ENCODE measurements around the gene MMP15.

The MMP15 gene

DNA sequence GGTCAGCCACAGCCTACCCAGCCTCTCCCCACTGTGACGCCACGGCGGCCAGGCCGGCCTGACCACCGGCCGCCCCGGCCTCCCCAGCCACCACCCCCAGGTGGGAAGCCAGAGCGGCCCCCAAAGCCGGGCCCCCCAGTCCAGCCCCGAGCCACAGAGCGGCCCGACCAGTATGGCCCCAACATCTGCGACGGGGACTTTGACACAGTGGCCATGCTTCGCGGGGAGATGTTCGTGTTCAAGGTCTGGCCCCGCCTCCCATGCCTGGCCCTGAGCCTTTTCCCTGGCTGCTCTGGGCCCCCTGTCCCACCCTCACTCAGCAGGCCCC is 16.0 kb downstream of the MMP15 start:
- no peaks in the 10 kb centered on the region for H3K9me3 Mint-ChIP-seq
- no peak for DNase-seq (ENCODE audit: low spot score)
- H3K36me3 Mint-ChIP-seq (ENCODE audit: low read depth): no peaks in the 10 kb centered on the region
- H3K4me1 Mint-ChIP-seq (ENCODE audit: low read depth): no peaks in the 10 kb centered on the region
- no peak overlapping the region for H3K4me3 Mint-ChIP-seq
- no peak overlapping the region for H3K27ac Mint-ChIP-seq
- H3K27me3 Mint-ChIP-seq (ENCODE audit: low read depth): no peaks in the 10 kb centered on the region

DNA sequence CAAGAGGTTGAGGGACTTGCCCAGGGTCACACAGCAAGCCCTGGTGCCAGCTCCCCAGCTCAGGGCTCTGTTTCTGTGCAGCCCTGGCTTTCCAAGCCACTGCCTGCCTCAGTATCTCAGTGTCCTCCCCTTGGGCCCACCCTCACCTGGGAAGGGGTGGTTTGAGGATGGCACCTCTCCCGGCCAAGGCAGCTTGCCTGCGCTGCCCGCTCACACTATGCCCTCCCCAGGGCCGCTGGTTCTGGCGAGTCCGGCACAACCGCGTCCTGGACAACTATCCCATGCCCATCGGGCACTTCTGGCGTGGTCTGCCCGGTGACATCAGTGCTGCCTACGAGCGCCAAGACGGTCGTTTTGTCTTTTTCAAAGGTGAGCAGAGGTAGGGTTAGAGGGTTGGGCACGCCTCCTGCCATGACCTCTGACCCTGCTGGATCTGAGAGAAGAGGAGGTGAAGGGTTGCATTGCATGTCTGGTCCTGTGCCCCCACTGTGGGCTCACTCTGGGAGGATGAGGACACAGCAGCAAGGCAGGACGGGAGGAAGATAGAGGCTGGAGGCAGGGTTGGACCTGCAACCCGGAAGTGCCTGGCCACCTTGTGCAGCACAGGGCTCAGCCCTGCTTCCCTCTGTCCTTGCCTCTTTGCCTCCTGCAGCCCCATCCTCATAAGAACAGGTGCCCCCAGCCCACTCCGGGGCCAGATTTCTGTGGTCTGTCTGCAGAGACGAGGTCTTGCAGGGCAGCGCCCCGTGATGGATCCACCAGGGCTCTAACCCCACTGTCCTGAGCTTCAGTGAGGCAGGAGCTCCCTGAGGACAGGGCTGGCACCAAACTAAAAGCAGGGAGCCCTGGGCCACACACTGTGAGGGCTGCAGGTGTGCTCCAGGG is 16.7 kb downstream of the MMP15 start:
- DNase-seq (ENCODE audit: low spot score): no peak
- Mint-ChIP-seq H3K27me3 (ENCODE audit: low read depth) (no peaks in the 10 kb centered on the region), H3K4me1 (ENCODE audit: low read depth) (no peaks in the 10 kb centered on the region), H3K36me3 (ENCODE audit: low read depth) (no peaks in the 10 kb centered on the region), H3K4me3 (no peak overlapping the region), H3K27ac (no peak overlapping the region), H3K9me3 (no peaks in the 10 kb centered on the region)

DNA sequence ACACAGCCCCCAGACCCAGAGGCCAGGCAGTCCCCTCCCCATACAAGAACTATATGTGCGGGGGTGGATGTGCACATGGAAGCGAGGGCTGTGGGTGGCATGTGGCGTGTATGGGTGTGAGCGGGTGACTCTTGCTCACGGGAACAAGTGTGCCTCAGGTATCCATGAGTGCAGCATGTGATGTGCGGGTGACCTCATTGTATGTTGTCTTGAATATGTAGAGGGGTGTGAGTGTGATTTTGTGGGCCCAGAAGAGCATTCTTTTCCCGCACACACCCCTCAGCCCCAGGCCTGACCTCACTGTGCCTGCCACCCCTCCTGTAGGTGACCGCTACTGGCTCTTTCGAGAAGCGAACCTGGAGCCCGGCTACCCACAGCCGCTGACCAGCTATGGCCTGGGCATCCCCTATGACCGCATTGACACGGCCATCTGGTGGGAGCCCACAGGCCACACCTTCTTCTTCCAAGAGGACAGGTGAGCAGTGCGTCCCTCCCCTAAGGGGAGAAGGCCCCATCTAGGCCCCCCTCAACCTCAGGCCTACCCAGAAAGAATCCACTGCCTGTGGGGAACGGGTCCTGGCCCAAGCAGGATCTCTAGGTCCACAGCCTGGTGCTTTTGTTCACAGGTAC is 17.4 kb downstream of the MMP15 start:
- no peak for DNase-seq (ENCODE audit: low spot score)
- no peaks in the 10 kb centered on the region for H3K9me3 Mint-ChIP-seq
- no peaks in the 10 kb centered on the region for H3K36me3 Mint-ChIP-seq (ENCODE audit: low read depth)
- no peak overlapping the region for H3K27ac Mint-ChIP-seq
- H3K27me3 Mint-ChIP-seq (ENCODE audit: low read depth): no peaks in the 10 kb centered on the region
- H3K4me1 Mint-ChIP-seq (ENCODE audit: low read depth): no peaks in the 10 kb centered on the region
- H3K4me3 Mint-ChIP-seq: no peak overlapping the region

DNA sequence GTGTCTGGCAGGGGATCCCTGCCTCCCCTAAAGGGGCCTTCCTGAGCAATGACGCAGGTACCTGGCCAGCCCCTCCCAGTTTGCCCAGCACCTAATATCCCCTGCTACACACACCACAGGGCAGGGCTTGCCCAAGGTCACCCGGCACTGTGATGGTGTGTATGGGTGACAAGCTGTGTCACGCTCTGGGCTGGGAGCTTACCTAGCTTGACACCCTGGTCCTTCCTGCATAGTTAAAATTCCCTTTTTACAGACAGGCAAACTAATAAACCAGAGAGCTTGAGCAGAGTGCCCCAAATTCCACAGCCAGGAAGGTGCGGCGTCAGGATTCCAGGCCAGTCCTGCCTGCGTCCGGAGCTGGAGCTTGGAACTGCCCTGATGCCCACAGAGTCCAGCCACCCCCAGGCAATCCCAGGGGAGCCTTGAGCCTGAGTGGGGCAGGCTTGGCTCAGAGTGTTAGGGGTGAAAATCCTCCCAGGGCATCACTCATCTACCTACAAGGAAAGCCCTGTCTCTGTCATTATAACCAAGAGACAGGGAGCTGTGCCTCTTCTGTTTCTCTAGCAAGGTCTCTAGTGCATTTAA is 18.1 kb downstream of the MMP15 start:
- Mint-ChIP-seq H3K27ac (no peak overlapping the region), H3K9me3 (no peaks in the 10 kb centered on the region), H3K4me3 (no peak overlapping the region), H3K4me1 (ENCODE audit: low read depth) (no peaks in the 10 kb centered on the region), H3K36me3 (ENCODE audit: low read depth) (no peaks in the 10 kb centered on the region), H3K27me3 (ENCODE audit: low read depth) (no peaks in the 10 kb centered on the region)
- no peak for DNase-seq (ENCODE audit: low spot score)

DNA sequence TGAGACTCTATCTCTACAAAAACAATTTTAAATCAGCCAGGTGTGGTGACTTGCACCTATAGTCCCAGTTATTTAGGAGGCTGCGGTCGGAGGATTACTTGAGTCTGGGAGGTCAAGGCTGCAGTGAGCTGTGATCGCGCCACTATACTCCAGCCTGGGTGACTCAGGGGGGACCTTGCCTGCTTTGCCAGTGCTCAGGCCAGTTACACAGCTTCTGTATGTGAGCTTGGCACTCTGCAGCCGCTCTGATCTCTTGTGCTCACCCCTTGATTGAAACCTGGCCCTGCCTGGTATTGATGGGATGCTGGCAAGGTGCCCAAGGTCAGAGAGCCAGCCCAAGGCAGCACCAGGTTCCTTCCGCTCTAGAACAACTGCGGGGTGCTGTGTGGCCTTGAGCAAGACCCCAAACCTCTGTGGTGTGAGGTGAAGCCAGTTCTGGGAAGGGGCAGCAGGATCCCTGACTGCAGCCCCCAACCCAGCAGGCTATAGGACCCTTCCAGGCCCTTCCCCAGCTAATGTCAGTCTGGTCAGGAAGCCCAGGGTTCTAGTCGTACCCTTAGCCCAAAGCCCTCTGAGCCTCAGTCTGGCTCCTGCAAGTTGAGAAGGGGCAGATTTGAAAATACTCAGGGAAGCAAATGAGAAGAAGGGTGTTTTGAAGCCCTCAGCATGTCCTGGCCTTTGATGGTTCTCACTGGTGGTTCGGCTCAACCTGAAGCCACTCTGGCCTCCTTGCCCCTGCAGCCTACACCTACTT is 18.9 kb downstream of the MMP15 start:
- Mint-ChIP-seq H3K36me3 (ENCODE audit: low read depth) (no peaks in the 10 kb centered on the region), H3K27ac (no peak overlapping the region), H3K4me3 (no peak overlapping the region), H3K9me3 (no peaks in the 10 kb centered on the region), H3K4me1 (ENCODE audit: low read depth) (no peaks in the 10 kb centered on the region), H3K27me3 (ENCODE audit: low read depth) (no peaks in the 10 kb centered on the region)
- DNase-seq (ENCODE audit: low spot score): no peak

DNA sequence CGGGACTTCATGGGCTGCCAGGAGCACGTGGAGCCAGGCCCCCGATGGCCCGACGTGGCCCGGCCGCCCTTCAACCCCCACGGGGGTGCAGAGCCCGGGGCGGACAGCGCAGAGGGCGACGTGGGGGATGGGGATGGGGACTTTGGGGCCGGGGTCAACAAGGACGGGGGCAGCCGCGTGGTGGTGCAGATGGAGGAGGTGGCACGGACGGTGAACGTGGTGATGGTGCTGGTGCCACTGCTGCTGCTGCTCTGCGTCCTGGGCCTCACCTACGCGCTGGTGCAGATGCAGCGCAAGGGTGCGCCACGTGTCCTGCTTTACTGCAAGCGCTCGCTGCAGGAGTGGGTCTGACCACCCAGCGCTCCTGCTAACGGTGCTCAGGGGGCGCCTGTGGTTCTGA is 19.5 kb downstream of the MMP15 start:
- Mint-ChIP-seq H3K27me3 (ENCODE audit: low read depth) (no peaks in the 10 kb centered on the region), H3K4me1 (ENCODE audit: low read depth) (no peaks in the 10 kb centered on the region), H3K9me3 (no peaks in the 10 kb centered on the region), H3K27ac (no peak overlapping the region), H3K36me3 (ENCODE audit: low read depth) (no peaks in the 10 kb centered on the region), H3K4me3 (no peak overlapping the region)
- no peak for DNase-seq (ENCODE audit: low spot score)

DNA sequence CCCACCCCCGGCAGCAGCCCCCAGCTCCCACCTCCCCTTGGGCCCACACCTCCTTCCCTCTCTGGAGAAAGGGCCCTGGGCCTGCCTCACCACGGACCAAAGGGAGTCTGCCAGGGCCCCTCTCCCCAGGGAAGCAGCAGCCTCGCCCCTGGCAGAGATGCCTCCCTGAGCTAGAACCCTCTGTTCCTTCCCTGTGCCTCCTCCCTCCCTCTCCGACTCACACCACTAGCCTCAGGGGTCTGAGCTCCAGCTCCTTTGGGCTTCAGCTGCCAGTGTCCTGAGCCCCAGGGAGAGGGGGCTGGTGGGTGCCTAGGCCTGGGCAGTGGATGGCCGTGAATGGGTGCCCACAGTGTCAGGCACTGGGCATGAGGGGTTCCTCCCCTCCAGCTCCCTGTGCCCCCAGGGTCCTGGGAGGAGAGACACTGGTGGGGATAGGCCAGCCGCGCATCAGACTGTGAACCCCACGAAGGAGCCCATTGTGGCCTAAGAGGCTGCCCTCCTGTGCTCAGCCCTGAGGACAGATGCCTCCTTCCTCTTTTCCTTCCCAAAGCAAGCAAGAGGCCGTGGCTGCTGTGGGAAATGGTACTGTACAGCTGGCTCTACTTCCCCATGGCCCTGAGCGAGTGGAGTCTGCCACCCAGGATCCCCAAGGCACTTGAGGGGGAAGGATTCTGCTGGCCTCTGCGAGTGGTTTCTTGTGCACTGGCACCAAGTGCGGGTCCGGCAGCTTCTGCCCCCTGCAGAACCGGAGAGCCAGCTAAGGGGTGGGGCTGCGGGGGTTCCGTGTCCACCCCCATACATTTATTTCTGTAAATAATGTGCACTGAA is 20.7 kb downstream of the MMP15 start:
- Mint-ChIP-seq H3K4me3 (no peak overlapping the region), H3K4me1 (ENCODE audit: low read depth) (no peaks in the 10 kb centered on the region), H3K9me3 (no peaks in the 10 kb centered on the region), H3K36me3 (ENCODE audit: low read depth) (no peaks in the 10 kb centered on the region), H3K27me3 (ENCODE audit: low read depth) (no peaks in the 10 kb centered on the region), H3K27ac (no peak overlapping the region)
- DNase-seq (ENCODE audit: low spot score): no peak

DNA sequence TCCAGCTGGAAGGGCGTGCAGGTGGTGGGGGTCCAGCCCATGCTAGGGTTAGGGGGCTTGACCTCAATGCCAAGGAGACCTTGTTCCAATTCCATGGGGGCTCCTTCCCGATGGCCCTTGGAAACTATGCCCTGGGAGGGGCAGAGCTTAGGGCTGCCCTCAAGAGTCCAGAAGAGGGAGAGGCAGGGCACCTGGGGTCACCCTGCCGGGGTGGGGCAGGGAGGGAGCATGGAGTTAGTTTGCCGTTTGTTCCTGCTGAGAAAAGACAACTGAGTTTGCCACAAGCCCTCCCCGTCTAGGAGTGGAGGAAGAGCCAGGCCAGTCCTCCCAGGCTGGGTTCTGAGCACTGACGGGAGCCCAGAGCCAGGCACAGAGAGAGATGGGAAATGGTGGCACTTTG is 21.4 kb downstream of the MMP15 start:
- no peak for DNase-seq (ENCODE audit: low spot score)
- Mint-ChIP-seq H3K36me3 (ENCODE audit: low read depth) (no peaks in the 10 kb centered on the region), H3K9me3 (no peaks in the 10 kb centered on the region), H3K4me1 (ENCODE audit: low read depth) (no peaks in the 10 kb centered on the region), H3K4me3 (no peak overlapping the region), H3K27me3 (ENCODE audit: low read depth) (no peaks in the 10 kb centered on the region), H3K27ac (no peak overlapping the region)

DNA sequence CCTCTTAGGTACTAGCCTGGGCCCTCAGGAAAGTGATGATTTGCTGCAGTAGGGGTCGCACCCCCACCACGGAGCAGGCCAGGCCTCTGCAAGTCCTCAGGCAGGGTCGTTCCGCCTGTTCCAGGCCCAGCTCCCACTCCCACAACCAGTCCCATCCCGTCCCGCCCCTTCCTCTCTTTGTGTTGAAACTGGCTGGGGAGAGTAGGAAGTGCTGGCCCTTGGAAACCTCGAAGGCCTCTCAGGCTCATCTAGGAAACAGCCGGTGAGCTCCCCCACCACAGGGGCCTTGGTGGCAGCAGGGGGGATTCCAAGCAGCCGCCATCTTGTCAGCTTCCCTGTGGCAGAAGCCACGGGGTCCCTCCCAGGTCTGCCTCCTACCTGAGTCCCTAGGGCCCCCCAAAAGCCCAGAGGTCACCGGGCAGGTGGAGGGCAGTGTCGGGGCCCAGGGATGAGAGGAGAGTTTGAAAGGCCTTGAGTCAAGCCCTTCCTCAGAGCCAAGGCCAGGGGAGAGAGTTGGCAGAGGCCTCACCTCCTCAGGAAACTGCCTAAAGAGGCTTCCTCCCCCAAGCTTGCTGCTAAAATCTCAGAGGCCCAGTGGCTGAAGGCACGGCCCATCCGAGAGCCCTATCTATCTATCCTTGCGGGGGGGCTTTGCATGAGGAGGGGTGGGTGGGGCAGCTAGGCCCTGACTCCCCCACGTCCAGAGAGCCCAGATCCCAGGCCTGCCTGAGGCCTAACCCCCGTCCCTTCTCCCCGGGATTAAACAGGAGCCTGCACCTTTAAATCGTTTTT is 22.2 kb downstream of the MMP15 start:
- Mint-ChIP-seq H3K27ac (no peak overlapping the region), H3K4me3 (no peak overlapping the region), H3K27me3 (ENCODE audit: low read depth) (no peaks in the 10 kb centered on the region), H3K4me1 (ENCODE audit: low read depth) (no peaks in the 10 kb centered on the region), H3K9me3 (no peaks in the 10 kb centered on the region), H3K36me3 (ENCODE audit: low read depth) (no peaks in the 10 kb centered on the region)
- DNase-seq (ENCODE audit: low spot score): no peak

DNA sequence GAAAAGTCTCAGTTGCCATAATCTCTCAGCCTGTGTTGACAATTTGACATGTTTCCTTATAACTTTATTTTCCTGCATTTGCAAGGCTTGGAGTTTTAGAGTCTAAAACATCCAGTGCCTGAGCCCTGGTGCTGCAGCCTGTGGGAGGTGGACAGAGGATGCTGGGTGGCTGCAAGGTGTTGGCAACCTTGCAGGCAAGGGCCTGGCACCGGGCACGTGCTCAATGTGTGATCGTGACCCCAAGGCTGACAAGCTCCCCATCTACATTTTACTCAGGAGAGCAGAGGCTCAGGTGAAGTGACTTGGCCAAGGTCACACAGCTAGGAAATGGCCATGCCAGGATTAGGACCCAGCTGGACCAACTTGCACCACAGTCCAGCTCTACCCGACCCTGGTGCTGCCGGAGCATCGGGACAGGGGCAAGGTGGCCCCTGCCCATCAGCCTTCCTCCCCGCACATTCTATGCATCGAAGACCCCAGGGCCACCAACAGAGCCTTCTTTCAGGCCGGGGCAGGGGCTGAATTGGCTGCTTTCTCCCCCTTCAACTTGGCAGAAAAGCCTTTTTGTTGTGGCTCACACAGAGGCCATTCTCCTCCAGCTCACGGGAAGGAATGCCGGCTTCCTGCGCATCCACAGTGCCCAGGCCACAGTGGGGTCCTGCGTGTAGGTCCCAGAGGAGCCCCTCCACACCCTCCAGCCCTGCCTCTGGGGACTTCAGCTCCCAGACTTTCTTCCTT is 23.1 kb downstream of the MMP15 start:
- Mint-ChIP-seq H3K36me3 (ENCODE audit: low read depth) (no peaks in the 10 kb centered on the region), H3K27ac (no peak overlapping the region), H3K4me3 (no peak overlapping the region), H3K9me3 (no peaks in the 10 kb centered on the region), H3K27me3 (ENCODE audit: low read depth) (no peaks in the 10 kb centered on the region), H3K4me1 (ENCODE audit: low read depth) (no peaks in the 10 kb centered on the region)
- DNase-seq (ENCODE audit: low spot score): no peak

DNA sequence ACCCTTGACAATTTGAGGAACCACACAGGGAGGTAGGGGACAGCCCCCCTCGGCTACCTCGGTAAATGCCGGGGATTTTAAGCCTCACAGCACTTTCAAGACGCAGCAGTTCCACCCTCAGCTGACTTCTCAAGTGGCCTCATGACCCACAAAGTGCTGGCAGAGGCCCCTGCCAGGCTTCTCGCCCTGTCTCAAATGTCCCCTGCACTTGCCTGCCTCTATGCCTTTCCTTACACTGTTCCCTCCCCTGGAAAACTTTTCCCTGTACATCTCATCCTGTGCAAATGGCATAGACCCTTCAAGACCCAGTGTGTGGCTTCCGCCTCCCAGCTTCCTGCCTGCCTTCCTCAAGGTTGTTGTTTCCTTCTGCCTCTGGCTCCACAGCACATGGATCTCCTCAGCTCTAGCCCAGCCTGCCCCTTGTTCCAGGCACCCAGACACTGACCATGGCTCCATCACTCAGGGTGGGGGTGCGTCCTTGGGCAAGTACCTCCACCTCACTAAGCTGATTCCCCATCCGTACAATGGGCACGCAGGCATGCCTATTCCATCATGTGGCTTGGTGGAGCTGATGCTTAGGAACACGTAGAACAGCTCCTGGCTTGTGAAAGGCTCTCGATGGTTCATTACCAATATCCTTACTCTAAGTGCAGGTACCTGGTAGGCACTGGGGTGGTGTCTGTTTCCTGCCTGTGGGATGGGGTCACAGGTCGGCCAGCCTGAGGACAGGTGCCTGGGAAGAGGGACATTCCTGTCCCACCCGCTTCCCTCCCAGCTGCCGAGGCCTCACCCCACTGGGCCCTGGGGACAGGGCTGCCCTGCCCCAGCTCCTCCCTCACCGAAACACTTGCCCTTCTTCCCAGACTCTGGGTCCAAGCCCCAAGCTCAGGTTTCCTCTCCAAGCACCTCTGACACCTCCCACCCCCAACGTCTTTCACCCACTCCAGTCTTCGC is 24.0 kb downstream of the MMP15 start:
- DNase-seq (ENCODE audit: low spot score): no peak
- Mint-ChIP-seq H3K4me3 (no peak overlapping the region), H3K27me3 (ENCODE audit: low read depth) (no peaks in the 10 kb centered on the region), H3K4me1 (ENCODE audit: low read depth) (peaks cover 3% of the 10 kb centered on the region), H3K36me3 (ENCODE audit: low read depth) (no peaks in the 10 kb centered on the region), H3K27ac (no peak overlapping the region), H3K9me3 (no peaks in the 10 kb centered on the region)

DNA sequence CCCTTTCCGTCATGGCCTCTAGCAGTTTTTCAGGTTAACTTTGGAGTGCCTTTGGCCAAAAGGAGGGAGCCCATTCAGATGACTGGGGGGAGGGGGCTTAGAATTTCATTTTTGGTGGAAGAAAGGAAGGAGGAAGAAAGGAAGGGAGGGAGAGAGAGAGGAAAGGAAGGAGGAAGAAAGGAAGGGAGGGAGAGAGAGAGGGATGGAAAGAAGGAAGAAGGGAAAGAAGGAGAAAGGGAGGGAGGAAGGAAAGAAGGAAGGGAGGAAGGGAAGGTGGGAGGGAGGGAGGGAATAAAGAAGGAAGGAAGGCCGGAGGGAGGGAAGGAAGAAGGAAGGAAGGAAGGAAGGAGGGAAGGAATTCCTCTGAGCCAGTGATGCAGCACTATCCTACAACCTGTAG is 25.7 kb downstream of the MMP15 start:
- no peak overlapping the region for H3K27ac Mint-ChIP-seq
- peaks cover 3% of the 10 kb centered on the region for H3K4me1 Mint-ChIP-seq (ENCODE audit: low read depth)
- DNase-seq (ENCODE audit: low spot score): no peak
- H3K4me3 Mint-ChIP-seq: no peak overlapping the region
- no peaks in the 10 kb centered on the region for H3K9me3 Mint-ChIP-seq
- H3K36me3 Mint-ChIP-seq (ENCODE audit: low read depth): no peaks in the 10 kb centered on the region
- no peaks in the 10 kb centered on the region for H3K27me3 Mint-ChIP-seq (ENCODE audit: low read depth)
